G401 (cell line): ENCODE results near the gene NR3C2. TPM values are rescaled to one million over a fixed set of nuclear protein-coding genes. Genes with fewer than 3 reads are reported as not detected.

Source experiments
- DNase-seq: peaks from one replicate; pipeline ENCODE4 v3.0.0-alpha.2; 2015; ENCODE audit warnings: low spot score
- in situ Hi-C: cut with HindIII; loops from 2 replicates; pipeline ENCODE4 v1.10.0; 2016; ENCODE audit warnings: low sequenced_read_pairs, mixed read lengths
- total RNA-seq: library from RNA; depleted of rRNA; stranded (reverse); fragments of >200 nt; shearing (Covaris generic); gene quantifications from 2 replicates; pipeline ENCODE4 v1.2.3, GENCODE V29; 2014

Gene NR3C2
- total RNA-seq, 1 experiment from 2014 or later = not detected

DNA sequence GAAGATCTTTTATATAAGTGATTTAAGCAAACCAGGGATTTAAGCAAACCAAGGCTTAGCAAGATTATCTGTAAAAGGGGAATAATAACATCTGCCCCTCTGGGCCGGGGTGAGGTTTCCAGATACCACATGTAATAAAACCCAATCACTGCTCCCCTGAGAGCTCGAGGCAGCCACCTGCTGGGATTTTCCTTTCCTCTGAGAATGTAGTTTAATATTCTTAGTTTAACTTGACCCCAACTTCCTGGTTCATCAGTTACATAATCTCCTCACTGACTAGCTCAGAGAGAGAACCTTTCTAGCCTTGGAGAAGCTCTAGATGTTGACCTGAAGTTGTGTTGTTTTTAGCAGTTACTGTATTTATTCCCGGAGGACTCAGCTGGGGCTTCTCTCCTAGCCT is 387.9 kb downstream of the NR3C2 start:
- in situ Hi-C loops = no loop called here
- no peak for DNase-seq

DNA sequence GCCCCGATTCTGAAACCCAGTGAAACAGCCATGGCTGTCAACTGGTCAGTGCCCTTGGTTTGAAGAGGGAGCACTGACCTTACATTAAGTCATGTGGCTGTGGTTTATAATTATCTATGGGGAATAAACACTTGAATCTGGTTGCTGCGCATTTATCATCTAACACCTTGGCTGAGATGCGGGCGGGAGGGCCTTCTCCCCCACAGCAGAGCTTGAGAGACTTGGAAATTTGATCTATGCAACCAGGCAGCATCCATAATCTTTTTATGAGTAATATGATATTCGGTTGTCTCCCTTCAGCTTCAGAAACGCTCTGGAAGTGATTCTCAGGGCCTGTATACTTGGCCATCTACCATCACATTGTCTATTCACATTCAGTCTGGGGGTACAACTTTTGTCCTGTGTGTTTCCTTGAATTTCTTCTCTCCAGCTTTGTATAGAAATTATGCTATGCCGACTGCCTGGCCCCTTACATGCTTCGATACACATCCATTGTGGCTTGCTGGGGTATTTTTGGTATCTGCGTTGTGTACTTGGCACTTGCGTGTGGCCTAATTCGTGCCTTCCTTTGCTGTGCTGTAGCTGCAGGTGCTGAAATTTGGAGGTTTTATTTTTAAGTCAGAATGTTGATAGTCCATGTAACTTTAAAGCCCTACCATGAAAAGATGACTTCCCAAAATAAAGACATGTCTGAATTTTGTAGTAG is 388.8 kb downstream of the NR3C2 start:
- no peak for DNase-seq
- in situ Hi-C loops = no loop called here

DNA sequence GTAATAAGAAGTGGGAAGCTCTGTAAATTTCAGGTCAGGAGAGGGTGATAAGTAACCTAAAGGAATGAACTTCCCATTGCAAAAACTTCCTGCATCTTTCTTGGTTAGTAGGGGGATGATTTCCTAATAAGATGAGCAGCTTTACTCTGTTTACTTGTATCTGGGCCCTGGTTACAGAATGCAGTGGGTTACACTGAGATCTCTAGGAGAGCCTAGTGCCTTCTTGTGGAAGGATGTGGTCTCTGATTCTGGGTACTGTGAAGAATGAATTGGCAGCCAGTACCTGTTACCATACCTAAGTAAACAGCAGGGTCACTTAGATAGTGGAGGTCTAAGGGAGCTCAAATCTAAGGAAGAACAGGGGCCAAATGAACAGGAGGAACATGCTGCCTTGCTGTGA is 389.8 kb downstream of the NR3C2 start:
- in situ Hi-C loops = no loop called here
- no peak for DNase-seq

DNA sequence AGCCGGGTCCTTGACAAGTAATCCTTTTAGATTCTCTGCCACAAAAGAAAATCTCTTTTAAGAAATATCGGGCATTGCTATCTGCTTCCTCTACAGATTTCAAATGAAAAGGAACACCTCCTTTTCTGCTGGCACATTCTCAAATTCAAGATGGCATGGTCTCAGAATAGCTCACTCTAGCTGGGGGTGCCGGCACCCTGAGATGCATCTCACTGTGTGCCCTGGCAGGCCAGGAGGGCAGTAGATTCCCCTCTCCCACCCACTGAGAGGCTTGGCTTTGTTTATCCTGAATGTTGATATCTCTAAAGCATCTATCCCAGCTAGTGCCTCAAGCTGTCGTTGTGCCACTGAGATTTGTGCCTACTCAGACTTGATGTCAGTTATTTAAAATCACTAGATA is 390.8 kb downstream of the NR3C2 start:
- no peak for DNase-seq
- in situ Hi-C loops = no loop called here

DNA sequence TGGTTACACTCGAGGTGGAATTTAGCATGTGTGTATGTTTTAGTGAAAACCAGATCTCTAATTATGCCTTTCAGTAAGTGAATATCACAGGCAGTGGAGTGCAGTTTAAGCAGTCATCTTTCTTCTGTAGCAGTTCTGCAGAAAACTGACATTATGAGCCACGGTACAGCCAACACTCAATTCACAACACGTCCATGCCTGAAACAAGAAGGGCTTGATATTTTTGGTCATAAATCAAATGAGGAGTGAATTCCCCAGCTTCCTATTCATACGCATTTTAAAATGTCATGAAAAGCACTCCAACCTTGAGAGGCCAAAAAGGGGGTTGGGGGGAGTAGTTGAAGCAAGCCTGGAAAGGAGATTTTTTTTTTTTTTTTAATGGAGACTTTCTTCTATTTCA is 393.6 kb downstream of the NR3C2 start:
- no peak for DNase-seq
- in situ Hi-C loops = no loop called here

DNA sequence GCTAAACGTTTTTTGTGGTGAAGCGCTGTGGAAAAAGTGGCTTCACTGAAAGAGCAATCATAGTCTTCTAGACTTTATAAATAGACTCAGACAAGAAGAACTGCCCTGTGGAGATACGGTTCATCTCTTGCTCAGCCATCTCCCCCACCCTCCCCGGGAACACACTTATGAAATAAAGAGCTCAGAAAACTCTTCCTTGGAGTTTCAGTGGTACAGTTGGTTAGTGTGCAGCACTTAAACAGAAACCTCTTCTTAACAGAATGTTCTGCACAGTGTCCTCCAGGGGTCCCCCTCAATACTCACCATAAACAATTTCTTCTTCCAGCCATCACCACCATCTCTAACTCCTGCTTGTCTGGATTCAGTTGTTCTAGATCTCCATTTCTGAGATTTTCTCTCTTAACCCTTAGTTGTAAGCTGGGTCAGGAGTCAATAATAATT is 397.3 kb downstream of the NR3C2 start:
- in situ Hi-C loops = no loop called here

DNA sequence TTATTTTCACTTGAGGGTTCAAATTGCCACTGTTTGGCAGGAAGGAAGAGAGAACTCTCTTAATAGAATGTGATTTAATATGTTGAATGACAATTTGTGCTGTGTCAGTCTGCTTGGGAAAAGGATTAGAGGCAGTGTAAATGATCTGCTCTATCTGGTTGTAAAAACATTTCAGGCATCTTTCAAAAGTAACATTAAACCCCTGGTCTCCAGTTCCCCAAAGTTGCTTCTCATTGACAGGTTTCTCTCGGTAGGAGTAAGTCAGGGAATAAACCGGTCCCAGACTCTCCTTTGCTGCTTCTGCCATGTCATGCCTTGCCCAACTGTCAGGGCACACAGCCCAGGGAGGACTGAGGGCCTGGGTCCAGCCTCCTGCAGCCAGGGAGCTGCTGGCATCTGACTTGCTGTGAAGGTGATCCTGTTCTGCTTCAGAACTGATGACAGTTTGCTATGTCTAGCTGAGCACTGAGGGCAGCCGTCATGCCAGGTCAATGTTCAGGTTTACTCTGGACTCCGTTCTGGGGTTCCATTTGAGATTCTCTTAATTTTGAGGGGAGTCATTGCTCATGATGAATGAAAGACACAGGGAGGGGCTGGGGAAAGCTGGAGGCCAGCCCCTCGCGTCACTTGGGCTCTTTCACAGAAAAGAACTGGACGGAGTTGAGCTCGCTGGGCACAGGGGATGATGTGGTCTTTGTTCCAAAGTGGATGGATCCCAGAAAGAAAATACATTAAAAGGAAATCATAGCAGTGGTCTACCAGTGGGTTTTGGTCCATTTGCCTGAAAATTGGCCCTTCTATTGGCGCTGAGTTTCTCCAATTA is 397.9 kb downstream of the NR3C2 start:
- DNase-seq = peak; percentile 79
- in situ Hi-C loops = no loop called here

More for the DNA sequence above, 397.3 kb downstream of the NR3C2 start:
- peak; percentile 51 for DNase-seq

DNA sequence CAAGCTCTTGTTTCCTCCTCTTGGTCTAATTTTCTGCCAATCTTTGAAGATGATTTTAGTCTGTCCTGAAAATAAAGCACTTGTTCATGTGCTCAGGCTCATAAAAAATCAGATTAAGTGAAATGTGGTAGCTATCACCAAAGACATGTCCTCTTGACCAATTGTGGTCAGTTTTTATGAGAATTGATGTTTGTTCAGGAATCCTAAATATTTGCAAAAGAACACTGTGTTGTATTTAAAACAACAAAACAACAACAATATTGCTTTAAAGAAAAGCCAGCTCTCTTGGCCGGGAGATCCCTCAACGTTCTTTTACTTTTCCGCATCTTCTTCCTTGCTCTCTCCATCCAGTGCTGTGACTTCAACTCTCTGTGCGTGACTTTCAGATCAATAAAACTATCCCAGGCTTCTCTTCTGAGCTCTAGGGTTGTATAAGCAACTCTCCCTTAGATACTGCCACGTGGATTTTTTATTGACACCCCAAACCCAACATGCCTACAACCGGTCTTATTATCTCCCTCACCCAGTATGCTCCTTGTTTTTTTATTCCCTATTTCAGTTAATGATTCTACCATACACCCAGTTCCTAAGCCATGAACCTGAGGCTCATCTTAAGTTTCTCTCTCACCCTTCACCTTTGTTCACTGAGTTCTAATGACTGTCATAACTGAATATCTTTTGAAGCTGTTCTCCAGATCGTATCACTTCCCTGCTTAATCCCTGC is 400.4 kb downstream of the NR3C2 start:
- in situ Hi-C loops = no loop called here
- DNase-seq = no peak

DNA sequence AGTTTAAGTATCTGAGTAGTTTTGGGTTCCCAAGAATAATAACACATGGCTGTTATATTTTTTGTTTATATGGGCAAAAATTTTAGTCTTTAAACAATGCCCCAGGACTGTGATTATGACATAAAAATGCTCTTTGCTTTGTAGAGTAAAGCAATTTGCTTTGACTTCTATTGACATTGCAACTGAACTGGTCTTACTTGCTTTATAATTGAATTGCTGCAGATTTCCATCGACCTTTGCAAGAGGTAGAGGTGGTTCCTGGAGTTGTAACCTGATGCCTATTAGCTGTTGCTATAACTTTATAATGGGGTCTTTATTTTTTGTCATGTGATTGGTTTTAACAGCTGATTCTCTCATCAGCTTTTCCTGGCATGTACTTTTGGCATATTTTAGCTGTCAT is 407.4 kb downstream of the NR3C2 start:
- no peak for DNase-seq
- in situ Hi-C loops = no loop called here

DNA sequence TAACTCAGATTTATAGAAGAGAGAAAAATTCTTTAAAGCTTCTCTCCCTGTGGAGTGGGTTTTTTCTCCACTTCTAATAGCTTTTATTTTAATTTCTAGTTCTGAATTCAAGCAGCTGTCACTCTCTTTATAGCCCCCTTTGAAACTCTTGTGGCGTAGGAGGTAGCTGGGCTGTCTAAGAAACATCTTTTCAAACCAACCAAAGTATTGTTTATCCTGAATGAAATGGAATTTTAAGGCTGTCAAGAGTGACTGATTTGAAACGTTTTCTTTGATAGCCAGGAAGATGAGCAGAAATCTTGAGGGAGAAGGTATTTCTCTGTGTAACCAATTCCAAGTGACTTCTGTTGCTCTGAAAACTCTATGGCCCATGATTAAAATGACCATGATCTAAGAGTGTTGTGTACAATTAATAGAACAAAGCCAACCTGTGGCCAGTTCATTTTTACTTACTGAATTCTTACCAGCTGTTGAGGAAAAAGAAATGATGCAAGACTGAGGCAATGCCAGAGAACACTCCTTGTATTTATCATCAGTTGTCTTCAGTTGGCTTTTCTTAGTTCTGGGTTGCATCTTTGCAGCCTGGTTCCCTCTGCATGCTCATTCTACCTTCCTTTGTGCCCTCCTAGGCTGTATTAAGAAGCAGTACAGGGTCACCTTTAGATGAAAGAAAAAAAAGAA is 411.9 kb downstream of the NR3C2 start:
- DNase-seq = no peak
- in situ Hi-C loops = no loop called here

DNA sequence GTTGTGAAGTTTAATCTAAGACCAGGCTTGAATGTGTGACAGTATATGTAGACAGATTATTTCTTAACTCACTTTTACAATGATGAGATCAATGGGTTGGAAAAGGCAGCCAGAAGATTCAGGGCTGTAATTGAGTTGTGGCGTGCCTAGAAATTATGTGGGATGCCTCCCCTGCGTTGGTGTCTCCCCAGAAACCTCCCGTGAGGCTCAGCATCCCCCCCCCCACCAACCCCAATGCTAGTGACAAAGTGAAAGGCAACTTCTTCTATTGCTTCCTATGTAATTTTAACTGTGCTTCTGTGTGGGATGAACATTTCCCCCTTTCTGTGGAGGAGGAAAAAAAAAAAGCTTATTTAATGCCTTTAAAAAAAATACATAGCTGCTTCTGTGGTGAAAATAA is 412.4 kb downstream of the NR3C2 start:
- in situ Hi-C loops = no loop called here
- no peak for DNase-seq
